MG63 (cell line): Measurements from ENCODE around the gene SLC26A9. TPM values are rescaled to one million over a fixed set of nuclear protein-coding genes. Genes with fewer than 3 reads are reported as not detected.
A peak's percentile ranks its signal among the peaks of the same experiment; 100 is the strongest.
"Not testable (repeated sequence)": the region's sequence is repeated elsewhere in the genome, so short reads cannot be mapped to it uniquely, and the experiment has no call there.

Source experiments
- DNase-seq: peaks from one replicate; pipeline ENCODE4 v3.0.0-alpha.2; 2020
- H3K27me3 ChIP-seq: fragments of 250-450 bp; sonication (Bioruptor Pico); 2 replicates; pipeline ENCODE4 v1.5.1; 2020; ENCODE audit warnings: mild to moderate bottlenecking, moderate library complexity
- H3K36me3 ChIP-seq: fragments of 250-450 bp; sonication (Bioruptor Pico); 2 replicates; pipeline ENCODE4 v1.5.1; 2020; ENCODE audit warnings: mild to moderate bottlenecking, moderate library complexity
- H3K4me3 ChIP-seq: fragments of 250-450 bp; sonication (Bioruptor Pico); 2 replicates; pipeline ENCODE4 v1.5.1; 2020; ENCODE audit warnings: mild to moderate bottlenecking, moderate library complexity
- H3K9me3 ChIP-seq: fragments of 250-450 bp; sonication (Bioruptor Pico); 2 replicates; pipeline ENCODE4 v1.5.1; 2020; ENCODE audit warnings: mild to moderate bottlenecking, moderate library complexity
- total RNA-seq: library from RNA; depleted of rRNA; stranded (reverse); fragments of >200 nt; shearing (Covaris generic); gene quantifications from 2 replicates; pipeline ENCODE4 v1.2.3, GENCODE V29; 2014; ENCODE audit warnings: low replicate concordance; rRNA removed

The SLC26A9 gene
- total RNA-seq, 1 experiment from 2014 or later, result not detected

DNA sequence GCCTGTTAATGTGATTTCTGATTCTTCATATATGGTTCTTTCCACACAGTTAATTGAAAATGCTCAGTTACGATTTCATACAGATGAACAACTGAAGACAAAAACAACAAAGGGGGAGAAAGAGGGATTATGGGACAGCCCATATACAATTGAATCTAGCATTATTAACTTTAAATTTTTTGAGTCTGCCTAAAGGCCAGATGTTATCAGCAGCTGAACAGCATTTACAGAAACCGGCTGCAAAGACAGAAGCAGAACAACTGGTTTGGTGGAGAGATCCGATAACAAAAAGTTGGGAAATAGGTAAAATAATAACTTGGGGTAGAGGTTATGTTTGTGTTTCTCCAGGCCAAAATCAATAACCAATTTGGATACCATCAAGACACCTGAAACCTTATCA lies 49.1 kb downstream of the SLC26A9 start:
- peaks cover 21% of the 10 kb centered on the region for H3K9me3 ChIP-seq
- not testable (repeated sequence) for H3K4me3 ChIP-seq, H3K27me3 ChIP-seq, DNase-seq
- H3K36me3 ChIP-seq, result peaks cover 15% of the 10 kb centered on the region

DNA sequence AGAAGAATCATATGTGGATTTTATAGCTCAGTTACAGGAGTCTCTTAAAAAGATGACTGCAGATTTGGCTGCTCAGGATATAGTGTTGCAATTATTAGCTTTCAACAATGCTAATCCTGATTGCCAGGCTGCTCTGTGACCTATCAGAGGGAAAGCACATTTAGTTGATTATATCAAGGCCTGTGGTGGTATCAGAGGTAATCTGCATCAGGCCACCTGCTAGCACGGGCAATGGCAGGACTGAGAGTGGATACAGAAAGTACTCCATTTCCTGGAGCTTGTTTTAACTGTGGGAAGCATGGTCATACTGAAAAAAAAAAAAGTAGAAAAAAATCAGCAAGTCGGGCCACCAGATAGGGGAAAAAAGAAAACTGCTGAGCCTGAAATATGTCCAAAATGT lies 51.1 kb downstream of the SLC26A9 start:
- H3K4me3 ChIP-seq, result not testable (repeated sequence)

DNA sequence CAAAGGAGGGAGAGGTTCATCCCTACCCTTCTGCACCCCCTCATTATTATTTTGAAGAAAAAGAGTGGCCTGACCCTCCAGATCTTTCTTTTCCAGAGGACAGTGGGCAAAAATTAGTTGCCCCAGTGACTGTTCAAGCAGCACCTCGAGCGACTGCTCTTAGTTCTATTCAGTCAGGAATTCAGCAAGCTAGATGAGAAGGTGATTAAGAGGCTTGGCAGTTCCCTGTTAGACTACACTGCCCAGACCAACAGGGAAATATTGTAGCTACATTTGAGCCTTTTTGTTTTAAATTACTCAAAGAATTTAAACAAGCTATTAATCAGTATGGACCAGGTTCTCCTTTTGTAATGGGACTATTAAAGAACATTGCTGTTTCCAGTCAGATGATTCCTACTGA lies 51.8 kb downstream of the SLC26A9 start:
- not testable (repeated sequence) for DNase-seq, H3K27me3 ChIP-seq, H3K4me3 ChIP-seq
- peaks cover 14% of the 10 kb centered on the region for H3K9me3 ChIP-seq
- H3K36me3 ChIP-seq, result peaks cover 12% of the 10 kb centered on the region; the same call in 1 of the 2 replicates

More for the DNA sequence above, 51.1 kb downstream of the SLC26A9 start:
- Histone ChIP-seq H3K36me3 (peaks cover 12% of the 10 kb centered on the region; the same call in 1 of the 2 replicates), H3K9me3 (peaks cover 15% of the 10 kb centered on the region)
- not testable (repeated sequence) for H3K27me3 ChIP-seq, DNase-seq

- DNase-seq, H3K4me3 ChIP-seq, H3K27me3 ChIP-seq: not testable (repeated sequence)
- H3K9me3 ChIP-seq, result peaks cover 14% of the 10 kb centered on the region
- peaks cover 12% of the 10 kb centered on the region; the same call in 1 of the 2 replicates for H3K36me3 ChIP-seq
These were observed 52.6 kb downstream of the SLC26A9 start for GRCh38 chr1:205890631-205891030.

GRCh38 chr1:205889706-205890105 lies 53.5 kb downstream of the SLC26A9 start:
- H3K9me3 ChIP-seq, result peaks cover 14% of the 10 kb centered on the region
- not testable (repeated sequence) for H3K4me3 ChIP-seq, H3K36me3 ChIP-seq, H3K27me3 ChIP-seq
- peak; percentile 87 for DNase-seq

GRCh38 chr1:205889006-205889405 lies 54.2 kb downstream of the SLC26A9 start:
- peaks cover 15% of the 10 kb centered on the region for H3K9me3 ChIP-seq
- not testable (repeated sequence) for H3K27me3 ChIP-seq, DNase-seq, H3K36me3 ChIP-seq, H3K4me3 ChIP-seq

- Histone ChIP-seq H3K9me3 (peaks cover 2% of the 10 kb centered on the region; the same call in 1 of the 2 replicates), H3K27me3 (no peaks in the 10 kb centered on the region), H3K4me3 (no peak overlapping the region), H3K36me3 (no peaks in the 10 kb centered on the region)
- DNase-seq, result no peak
These were observed 59.5 kb downstream of the SLC26A9 start for GRCh38 chr1:205883792-205884191.

GRCh38 chr1:205880923-205881322 lies 62.3 kb downstream of the SLC26A9 start:
- no peak for DNase-seq
- no peak overlapping the region for H3K4me3 ChIP-seq

DNA sequence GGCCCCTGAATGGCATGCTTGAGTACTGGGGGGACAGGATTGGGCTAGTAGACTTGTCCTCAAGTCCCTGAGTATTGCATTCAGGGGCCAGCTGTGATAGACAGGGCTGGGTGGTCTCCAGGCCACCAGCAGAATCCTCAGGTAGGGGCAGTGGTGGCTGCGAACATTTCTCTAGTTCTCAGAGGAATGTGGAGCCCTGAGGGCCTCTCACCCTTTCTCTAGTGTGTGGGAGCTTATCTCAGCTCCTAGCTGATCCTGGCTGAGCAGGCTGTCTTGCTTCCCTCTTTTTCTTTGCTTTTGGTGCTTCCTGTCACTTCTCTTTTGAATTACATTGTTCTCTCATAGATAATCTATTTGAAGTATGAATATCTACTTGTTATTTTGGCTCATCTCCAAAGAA lies 63.3 kb downstream of the SLC26A9 start:
- H3K4me3 ChIP-seq, result no peak overlapping the region
- DNase-seq, result no peak
- no peaks in the 10 kb centered on the region for H3K27me3 ChIP-seq
- peaks cover 4% of the 10 kb centered on the region; the same call in 1 of the 2 replicates for H3K9me3 ChIP-seq
- H3K36me3 ChIP-seq, result no peaks in the 10 kb centered on the region

More at GRCh38 chr1:205880923-205881322, 62.3 kb downstream of the SLC26A9 start:
- peaks cover 4% of the 10 kb centered on the region; the same call in 1 of the 2 replicates for H3K9me3 ChIP-seq
- H3K36me3 ChIP-seq, result no peaks in the 10 kb centered on the region
- H3K27me3 ChIP-seq, result no peaks in the 10 kb centered on the region

DNA sequence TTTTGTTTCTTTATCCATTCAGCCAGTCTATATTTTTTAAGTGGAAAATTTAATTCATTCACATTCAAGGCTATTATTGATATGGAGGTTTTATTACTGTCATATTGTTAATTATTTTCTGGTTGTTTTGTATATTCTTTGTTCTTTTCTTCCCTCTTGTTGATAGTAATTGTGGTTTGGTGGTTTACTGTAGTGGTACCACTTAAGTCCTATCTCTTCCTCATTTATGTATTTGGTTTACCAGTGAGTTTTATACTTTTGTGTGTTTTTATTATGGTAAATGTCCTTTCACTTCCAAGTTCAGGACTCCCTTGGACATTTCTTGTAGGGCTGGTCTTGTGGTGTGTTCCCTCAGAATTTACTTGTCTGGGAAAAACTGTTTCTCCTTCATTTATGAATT lies 65.2 kb downstream of the SLC26A9 start:
- Histone ChIP-seq H3K36me3 (no peaks in the 10 kb centered on the region), H3K9me3 (peaks cover 5% of the 10 kb centered on the region), H3K27me3 (no peaks in the 10 kb centered on the region), H3K4me3 (no peak overlapping the region)
- DNase-seq, result no peak

GRCh38 chr1:205873148-205873547 lies 70.1 kb downstream of the SLC26A9 start:
- H3K36me3 ChIP-seq, H3K9me3 ChIP-seq, H3K4me3 ChIP-seq, H3K27me3 ChIP-seq, DNase-seq: not testable (repeated sequence)

DNA sequence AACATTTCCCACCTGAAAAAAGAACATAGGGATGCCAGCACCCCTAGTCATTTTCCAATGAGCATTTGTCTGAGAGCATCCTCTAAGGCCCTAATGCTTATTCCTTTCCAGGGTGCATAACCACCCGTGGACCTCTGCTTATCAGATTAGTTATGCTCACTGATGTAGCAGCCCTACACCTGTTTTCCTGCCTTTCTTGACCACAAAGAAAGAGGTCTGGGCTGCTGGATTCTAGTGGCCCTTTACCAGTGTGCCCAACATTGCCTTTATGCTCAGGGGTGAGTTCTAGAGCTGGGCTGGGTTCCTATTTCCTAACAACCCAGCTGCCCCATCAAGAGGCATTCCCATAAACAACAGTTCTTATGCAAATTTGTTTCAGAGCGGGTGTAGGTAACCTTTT lies 73.0 kb downstream of the SLC26A9 start:
- DNase-seq, result no peak

More for the DNA sequence above, 73.0 kb downstream of the SLC26A9 start:
- H3K27me3 ChIP-seq, result no peaks in the 10 kb centered on the region
- no peak overlapping the region for H3K4me3 ChIP-seq
- H3K36me3 ChIP-seq, result no peaks in the 10 kb centered on the region
- peaks cover 6% of the 10 kb centered on the region; the same call in 1 of the 2 replicates for H3K9me3 ChIP-seq

Other genes starting within 250 kb of the SLC26A9 start
- gene NUCKS1, start 193.3 kb downstream of the SLC26A9 start, total RNA-seq, result 228 and 336 TPM in 2 replicates
- gene RAB29, start 168.0 kb downstream of the SLC26A9 start, total RNA-seq, result 13.6 and 18.5 TPM in 2 replicates
- gene SLC41A1, start 130.3 kb downstream of the SLC26A9 start, total RNA-seq, result 5.6 and 7.2 TPM in 2 replicates
- gene PM20D1, start 93.3 kb downstream of the SLC26A9 start, total RNA-seq, result not detected in 2 replicates
- gene RAB7B, start 59.9 kb upstream of the SLC26A9 start, total RNA-seq, result 17.5 and 25.7 TPM in 2 replicates
- gene CTSE, start 80.4 kb upstream of the SLC26A9 start, total RNA-seq, result not detected in 2 replicates
- not detected in 2 replicates for gene RHEX, start 109.7 kb upstream of the SLC26A9 start, total RNA-seq
- not detected in 2 replicates for gene AVPR1B, start 173.9 kb upstream of the SLC26A9 start, total RNA-seq